GM04503 (cell line): ENCODE measurements around the gene THSD8.
"Not testable (repeated sequence)": the region's sequence is repeated elsewhere in the genome, so short reads cannot be mapped to it uniquely, and the experiment has no call there.

Experiments used
- DNase-seq: peaks from one replicate; pipeline ENCODE4 v3.0.0-alpha.2; 2012; ENCODE audit warnings: low read depth

THSD8 gene

GRCh38 chr19:12792051-12792852, 9.6 kb upstream of the THSD8 start:
- no peak for DNase-seq

- DNase-seq: no peak
Measured at GRCh38 chr19:12792853-12793289, 9.0 kb upstream of the THSD8 start.

GRCh38 chr19:12793290-12794195, 8.3 kb upstream of the THSD8 start:
- no peak for DNase-seq

- DNase-seq: no peak
Measured at GRCh38 chr19:12794196-12794941, 7.5 kb upstream of the THSD8 start.

GRCh38 chr19:12794971-12795381, 6.9 kb upstream of the THSD8 start:
- DNase-seq: no peak

GRCh38 chr19:12796146-12797071, 5.5 kb upstream of the THSD8 start:
- no peak for DNase-seq

- DNase-seq: no peak
Measured at GRCh38 chr19:12797141-12797587, 4.7 kb upstream of the THSD8 start.

GRCh38 chr19:12797607-12798006, 4.3 kb upstream of the THSD8 start:
- DNase-seq: not testable (repeated sequence)

- no peak for DNase-seq
Measured at GRCh38 chr19:12799742-12800465, 2.0 kb upstream of the THSD8 start.

GRCh38 chr19:12800466-12800770, 1.5 kb upstream of the THSD8 start:
- no peak for DNase-seq

GRCh38 chr19:12800923-12801465, 875 bp upstream of the THSD8 start:
- DNase-seq: no peak

- DNase-seq: no peak
Measured at GRCh38 chr19:12802267-12803106, 618 bp downstream of the THSD8 start.

- no peak for DNase-seq
Measured at GRCh38 chr19:12804051-12804450, 2.2 kb downstream of the THSD8 start.

GRCh38 chr19:12806242-12807081, 4.6 kb downstream of the THSD8 start, which contains the start of gene RNASEH2A:
Gene RNASEH2A, plus strand, starts transcription at chr19:12806584. Its CDS starts 90 bp downstream, at chr19:12806674.
- DNase-seq: peak; percentile 43

GRCh38 chr19:12815088-12815487, 13.2 kb downstream of the THSD8 start:
- DNase-seq: no peak

- not testable (repeated sequence) for DNase-seq
Measured at GRCh38 chr19:12817188-12817587, 15.3 kb downstream of the THSD8 start.

- not testable (repeated sequence) for DNase-seq
Measured at GRCh38 chr19:12817810-12818209, 15.9 kb downstream of the THSD8 start.

- DNase-seq: no peak
Measured at GRCh38 chr19:12821761-12822160, 19.9 kb downstream of the THSD8 start.
